Type B pancreatic cell (in vitro differentiated cells): ENCODE measurements around the gene TSTD1. TPM values are rescaled to one million over a fixed set of nuclear protein-coding genes. Genes with fewer than 3 reads are reported as not detected.

Source experiments
- DNase-seq: peaks from one replicate; pipeline ENCODE4 v3.0.0; 2021; ENCODE audit warnings: mixed read lengths; ENCODE audit not compliant: unreplicated experiment; ENCODE audit errors: extremely low spot score
- H3K27ac Mint-ChIP-seq: 2 replicates; pipeline ENCODE4 v1.8.0; 2021; ENCODE audit warnings: mild to moderate bottlenecking, mixed read lengths
- H3K27me3 Mint-ChIP-seq: 2 replicates; pipeline ENCODE4 v1.8.0; 2021; ENCODE audit warnings: mixed read lengths
- H3K36me3 Mint-ChIP-seq: 2 replicates; pipeline ENCODE4 v1.8.0; 2021; ENCODE audit warnings: mixed read lengths
- H3K4me1 Mint-ChIP-seq: one replicate; pipeline ENCODE4 v1.8.0; 2021; ENCODE audit warnings: mixed read lengths; ENCODE audit not compliant: unreplicated experiment
- H3K4me3 Mint-ChIP-seq: 2 replicates; pipeline ENCODE4 v1.8.0; 2021; ENCODE audit warnings: mild to moderate bottlenecking, mixed read lengths
- H3K9me3 Mint-ChIP-seq: 2 replicates; pipeline ENCODE4 v1.8.0; 2021; ENCODE audit warnings: mixed read lengths
- total RNA-seq: library from RNA; stranded (reverse); gene quantifications from 2 replicates; pipeline ENCODE4 v1.2.1, GENCODE V29; 2021; ENCODE audit warnings: low replicate concordance
- TF ChIP-seq, protein P1 (sequence below): fragments of 200-600 bp; sonication (generic); conservative IDR thresholded peaks from 2 replicates; pipeline ENCODE4 v1.5.0; 2021; ENCODE audit warnings: antibody characterized with exemption, mild to moderate bottlenecking

Gene TSTD1
- total RNA-seq, 1 donor from 2014 or later = 40.8 TPM

GRCh38 chr1:161012420-161012819, 26.3 kb downstream of the TSTD1 start:
- TF ChIP-seq, protein P1, sequence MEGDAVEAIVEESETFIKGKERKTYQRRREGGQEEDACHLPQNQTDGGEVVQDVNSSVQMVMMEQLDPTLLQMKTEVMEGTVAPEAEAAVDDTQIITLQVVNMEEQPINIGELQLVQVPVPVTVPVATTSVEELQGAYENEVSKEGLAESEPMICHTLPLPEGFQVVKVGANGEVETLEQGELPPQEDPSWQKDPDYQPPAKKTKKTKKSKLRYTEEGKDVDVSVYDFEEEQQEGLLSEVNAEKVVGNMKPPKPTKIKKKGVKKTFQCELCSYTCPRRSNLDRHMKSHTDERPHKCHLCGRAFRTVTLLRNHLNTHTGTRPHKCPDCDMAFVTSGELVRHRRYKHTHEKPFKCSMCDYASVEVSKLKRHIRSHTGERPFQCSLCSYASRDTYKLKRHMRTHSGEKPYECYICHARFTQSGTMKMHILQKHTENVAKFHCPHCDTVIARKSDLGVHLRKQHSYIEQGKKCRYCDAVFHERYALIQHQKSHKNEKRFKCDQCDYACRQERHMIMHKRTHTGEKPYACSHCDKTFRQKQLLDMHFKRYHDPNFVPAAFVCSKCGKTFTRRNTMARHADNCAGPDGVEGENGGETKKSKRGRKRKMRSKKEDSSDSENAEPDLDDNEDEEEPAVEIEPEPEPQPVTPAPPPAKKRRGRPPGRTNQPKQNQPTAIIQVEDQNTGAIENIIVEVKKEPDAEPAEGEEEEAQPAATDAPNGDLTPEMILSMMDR = no peak
- DNase-seq = no peak
- Mint-ChIP-seq H3K9me3 (no peaks in the 10 kb centered on the region), H3K27me3 (peaks cover 3% of the 10 kb centered on the region), H3K36me3 (peaks cover 11% of the 10 kb centered on the region), H3K27ac (peak overlapping the region; percentile 60), H3K4me1 (peaks cover 23% of the 10 kb centered on the region), H3K4me3 (no peak overlapping the region)

- Mint-ChIP-seq H3K9me3 (no peaks in the 10 kb centered on the region), H3K27ac (peak overlapping the region; percentile 44), H3K4me3 (no peak overlapping the region), H3K27me3 (no peaks in the 10 kb centered on the region), H3K4me1 (peaks cover 23% of the 10 kb centered on the region), H3K36me3 (peaks cover 7% of the 10 kb centered on the region)
- TF ChIP-seq, protein P1 = no peak
- no peak for DNase-seq
Measured at GRCh38 chr1:161009602-161010211, 29.1 kb downstream of the TSTD1 start.

- Mint-ChIP-seq H3K4me3 (no peak overlapping the region), H3K9me3 (no peaks in the 10 kb centered on the region), H3K27ac (peak overlapping the region; percentile 44), H3K27me3 (no peaks in the 10 kb centered on the region), H3K36me3 (peaks cover 7% of the 10 kb centered on the region), H3K4me1 (peaks cover 19% of the 10 kb centered on the region)
- TF ChIP-seq, protein P1 = no peak
- no peak for DNase-seq
Measured at GRCh38 chr1:161008869-161009510, 29.8 kb downstream of the TSTD1 start.

DNA sequence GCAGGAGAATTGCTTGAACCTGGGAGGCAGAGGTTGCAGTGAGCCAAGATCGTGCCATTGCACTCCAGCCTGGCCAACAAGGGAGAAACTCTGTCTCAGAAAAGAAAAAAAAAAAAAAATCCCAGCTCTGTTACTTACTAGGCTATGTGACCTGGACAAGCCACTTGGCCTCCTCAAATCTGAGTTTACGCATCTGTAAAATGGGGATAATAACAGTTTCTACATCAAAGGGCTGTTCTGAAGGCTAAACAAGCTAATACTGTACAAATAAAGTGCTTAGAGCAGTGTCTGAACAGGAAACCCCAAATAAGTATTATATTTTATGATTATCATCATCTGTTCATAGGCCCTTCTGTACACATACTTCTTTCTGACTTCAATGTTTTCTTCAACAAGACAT, 31.4 kb downstream of the TSTD1 start:
- Mint-ChIP-seq H3K4me1 (peaks cover 11% of the 10 kb centered on the region), H3K36me3 (peaks cover 3% of the 10 kb centered on the region), H3K9me3 (no peaks in the 10 kb centered on the region), H3K27ac (no peak overlapping the region), H3K27me3 (no peaks in the 10 kb centered on the region), H3K4me3 (no peak overlapping the region)
- DNase-seq = no peak
- TF ChIP-seq, protein P1 = no peak

- Mint-ChIP-seq H3K27ac (peak overlapping the region; percentile 60), H3K36me3 (no peaks in the 10 kb centered on the region), H3K9me3 (no peaks in the 10 kb centered on the region), H3K4me3 (no peak overlapping the region), H3K27me3 (no peaks in the 10 kb centered on the region), H3K4me1 (peaks cover 13% of the 10 kb centered on the region)
- no peak for DNase-seq
- TF ChIP-seq, protein P1 = no peak
Measured at GRCh38 chr1:161006563-161006962, 32.2 kb downstream of the TSTD1 start.
